CD4-positive, alpha-beta T cell treated with Interleukin-12 subunit alpha and Interleukin-12 subunit beta, for 1 hour (primary cell): ENCODE results near the gene GTF2H4.
"Not testable (repeated sequence)": the region's sequence is repeated elsewhere in the genome, so short reads cannot be mapped to it uniquely, and the experiment has no call there.

ENCODE experiments used
- DNase-seq: peaks from one replicate; pipeline ENCODE4 v3.0.0-alpha.2; 2020

Gene GTF2H4

GRCh38 chr6:30907758-30908591, at the start of gene GTF2H4:
TSS of gene GTF2H4 (plus strand) at chr6:30908207.
- peak; percentile 95 for DNase-seq

GRCh38 chr6:30859726-30860125, 48.3 kb upstream of the GTF2H4 start:
- not testable (repeated sequence) for DNase-seq

DNA sequence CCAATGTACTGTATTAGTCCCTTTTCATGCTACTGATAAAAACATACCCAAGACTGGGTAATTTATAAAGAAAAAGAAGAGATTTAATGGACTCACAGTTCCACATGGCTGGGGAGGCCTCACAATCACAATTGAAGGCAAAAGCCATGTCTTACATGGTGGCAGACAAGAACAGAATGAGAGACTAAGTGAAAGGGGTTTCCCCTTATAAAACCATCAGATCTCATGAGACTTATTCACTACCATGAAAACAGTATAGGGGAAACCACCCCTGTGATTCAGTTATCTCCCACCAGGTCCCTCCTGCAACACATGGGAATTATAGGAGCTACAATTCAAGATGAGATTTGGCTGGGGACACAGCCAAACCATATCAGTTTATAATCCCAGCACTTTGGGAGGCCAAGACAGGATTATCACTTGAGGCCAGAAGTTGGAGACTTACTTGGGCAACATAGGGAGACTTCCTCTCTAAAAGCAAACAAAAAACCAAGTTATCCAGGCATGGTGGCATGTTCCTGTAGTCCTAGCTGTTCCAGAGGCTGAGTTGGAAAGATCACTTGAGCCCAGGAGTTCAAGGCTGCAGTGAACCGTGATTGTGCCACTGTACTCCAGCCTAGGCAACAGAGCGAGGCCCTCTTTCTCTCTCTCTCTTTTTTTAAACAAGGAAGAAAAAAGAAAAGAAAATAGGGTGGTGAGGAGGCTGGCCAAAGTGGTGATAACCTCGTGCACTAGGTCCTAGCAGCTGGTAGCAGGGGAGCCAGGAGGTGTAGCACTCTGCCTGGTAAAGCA, 46.6 kb upstream of the GTF2H4 start:
- DNase-seq = no peak

DNA sequence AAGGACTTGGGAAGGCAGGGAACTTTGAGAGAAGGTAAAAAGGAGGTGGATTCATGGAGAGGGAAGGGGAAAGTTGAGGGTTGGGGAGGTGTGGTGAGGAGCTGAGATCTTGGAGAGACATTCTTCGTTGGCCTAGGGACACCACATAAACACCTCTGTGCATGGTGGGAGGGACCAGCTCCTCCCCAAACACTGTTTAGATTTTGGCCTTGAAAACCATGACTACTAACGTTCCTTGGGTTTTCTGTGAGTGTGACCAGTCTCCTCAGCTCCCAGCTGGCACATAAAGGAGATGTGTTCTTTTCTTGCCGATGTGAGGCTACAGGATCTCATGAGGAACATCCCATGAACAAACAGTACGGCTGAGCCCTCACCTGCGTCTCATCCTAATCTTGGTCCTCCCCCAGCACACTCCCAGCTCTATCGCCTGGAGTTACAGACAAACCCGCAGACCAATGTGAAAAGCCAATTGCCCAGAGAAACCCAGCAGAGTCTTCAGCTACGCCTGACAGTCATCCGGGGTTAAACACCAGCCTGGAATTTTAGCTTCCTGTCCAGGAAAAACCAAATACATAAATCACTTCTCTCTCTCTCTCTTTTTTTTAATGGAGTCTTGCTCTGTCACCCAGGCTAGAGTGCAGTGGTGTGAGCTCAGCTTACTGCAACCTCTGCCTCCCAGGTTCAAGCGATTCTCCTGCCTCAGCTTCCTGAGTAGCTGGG, 45.7 kb upstream of the GTF2H4 start:
- DNase-seq = no peak

DNA sequence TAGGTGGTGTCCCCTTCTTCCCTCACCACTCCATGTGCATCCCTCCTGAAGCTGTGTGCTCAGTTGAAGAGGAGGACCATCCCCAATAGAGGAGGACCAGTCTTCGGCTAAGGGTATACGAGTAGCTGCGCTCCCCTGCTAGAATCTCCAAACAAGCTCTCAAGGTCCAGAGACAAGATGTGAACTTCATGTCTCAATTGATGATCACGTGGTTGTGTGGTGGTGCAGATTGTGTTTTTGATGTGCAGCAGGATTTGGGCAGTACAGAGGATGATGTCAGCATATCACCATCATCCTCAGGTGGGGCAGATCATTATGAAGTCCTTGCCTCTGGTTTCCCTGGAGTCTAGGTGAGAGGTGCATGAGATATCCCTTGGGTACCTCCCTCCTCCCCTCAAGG, 43.7 kb upstream of the GTF2H4 start:
- no peak for DNase-seq

GRCh38 chr6:30869241-30869749, 38.7 kb upstream of the GTF2H4 start:
- DNase-seq = not testable (repeated sequence)

- no peak for DNase-seq
Measured at GRCh38 chr6:30870546-30870945, 37.5 kb upstream of the GTF2H4 start.

DNA sequence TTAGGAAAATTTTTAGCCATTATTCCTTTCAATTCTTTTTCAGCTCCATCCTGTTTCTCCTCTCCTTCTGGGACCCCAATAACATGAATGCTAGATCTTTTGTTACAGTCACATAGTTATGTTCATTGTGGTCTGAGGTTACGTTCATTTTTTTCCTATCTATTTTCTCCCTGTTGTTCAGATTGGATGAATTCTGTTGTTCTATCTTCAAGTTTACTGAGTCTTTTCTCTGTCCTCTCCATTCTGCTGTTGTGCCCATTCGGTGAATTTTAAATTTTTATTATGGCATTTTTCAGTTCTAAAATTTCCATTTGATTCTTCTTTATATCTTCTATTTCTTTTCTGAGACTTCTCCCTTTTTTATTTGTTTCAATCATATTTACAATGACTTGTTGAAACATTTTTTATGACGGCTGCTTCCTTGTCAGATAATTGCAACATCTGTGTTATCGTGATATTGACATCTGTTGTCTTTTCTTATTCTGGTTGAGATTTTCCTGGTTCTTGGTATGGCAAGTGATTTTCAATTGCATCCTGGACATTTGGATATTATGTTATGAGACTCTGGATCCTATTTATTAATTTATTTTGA, 36.3 kb upstream of the GTF2H4 start:
- DNase-seq = no peak

GRCh38 chr6:30873137-30873640, 34.8 kb upstream of the GTF2H4 start:
- no peak for DNase-seq

GRCh38 chr6:30873795-30874194, 34.2 kb upstream of the GTF2H4 start:
- DNase-seq = not testable (repeated sequence)

DNA sequence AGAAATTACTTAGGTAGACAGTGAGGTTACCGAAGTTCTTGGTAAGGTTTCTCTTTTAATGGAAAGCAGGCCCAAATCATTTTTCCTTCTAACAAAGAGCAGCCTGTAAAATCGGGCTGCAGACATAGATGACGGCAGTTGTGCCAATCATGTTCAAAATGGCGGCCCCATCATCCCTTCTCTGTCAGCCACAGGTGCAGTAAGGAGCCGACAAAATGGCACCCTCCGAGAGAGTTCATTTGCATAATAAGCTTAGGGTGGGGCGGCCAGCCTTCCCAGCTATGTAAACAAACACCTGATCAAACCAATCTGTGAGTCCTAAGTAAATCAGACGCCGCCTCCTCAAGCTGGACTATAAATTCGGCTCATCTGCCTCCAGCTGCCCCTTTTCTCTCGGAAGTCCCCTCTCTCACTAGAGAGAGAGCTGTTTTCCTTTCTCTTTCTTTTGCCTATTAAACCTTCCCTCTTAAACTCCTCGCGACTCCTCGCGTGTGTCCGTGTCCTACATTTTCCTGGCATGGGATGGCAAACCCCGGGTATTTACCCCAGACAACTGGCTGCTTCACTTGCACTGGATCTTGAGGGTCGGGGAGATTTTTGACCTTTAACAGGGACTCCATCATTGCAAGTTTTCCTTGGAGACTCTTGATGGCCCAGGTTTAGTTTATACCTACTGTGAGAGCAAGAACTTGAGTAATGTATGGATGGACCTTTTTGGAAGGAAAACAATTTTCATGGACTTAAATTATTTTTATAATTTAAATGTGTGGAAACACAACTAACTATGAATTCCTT, 32.6 kb upstream of the GTF2H4 start:
- no peak for DNase-seq

- DNase-seq = no peak
Measured at GRCh38 chr6:30876039-30876730, 31.8 kb upstream of the GTF2H4 start.

- peak; percentile 79 for DNase-seq
Measured at GRCh38 chr6:30877419-30878262, 30.4 kb upstream of the GTF2H4 start.

DNA sequence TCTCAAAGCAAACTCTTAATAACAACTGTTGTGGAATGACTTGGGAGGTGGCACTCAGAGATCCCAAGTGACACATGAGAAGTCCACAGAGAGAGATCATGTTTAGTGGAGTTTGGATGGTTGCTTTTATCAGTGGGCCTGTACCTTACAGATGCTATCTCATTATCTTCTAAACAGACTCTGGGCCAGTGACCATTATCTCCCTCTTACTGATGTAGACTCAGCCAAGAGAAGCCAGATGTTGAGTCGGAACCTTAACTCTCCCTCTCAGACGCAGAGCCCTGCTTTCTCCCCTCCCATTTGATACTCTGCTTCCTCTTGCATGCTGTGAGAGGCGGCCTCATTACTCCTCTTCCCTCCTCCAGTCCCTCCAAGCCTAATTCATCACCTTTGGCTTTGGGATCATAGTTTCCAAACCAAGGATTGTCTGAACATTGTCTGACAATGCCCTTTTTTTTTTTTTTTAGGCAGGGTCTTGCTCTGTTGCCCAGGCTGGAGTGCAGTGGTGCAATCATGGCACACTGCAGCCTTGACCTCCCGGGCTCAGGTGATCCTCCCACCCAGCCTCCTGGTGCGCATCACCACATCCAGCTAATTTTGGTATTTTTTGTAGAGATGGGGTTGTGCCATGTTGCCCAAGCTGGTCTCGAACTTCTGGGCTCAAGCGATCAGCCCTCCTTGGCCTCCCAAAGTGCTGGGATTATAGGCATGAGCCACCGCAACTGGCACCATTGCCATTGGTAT, 28.2 kb upstream of the GTF2H4 start:
- DNase-seq = no peak

DNA sequence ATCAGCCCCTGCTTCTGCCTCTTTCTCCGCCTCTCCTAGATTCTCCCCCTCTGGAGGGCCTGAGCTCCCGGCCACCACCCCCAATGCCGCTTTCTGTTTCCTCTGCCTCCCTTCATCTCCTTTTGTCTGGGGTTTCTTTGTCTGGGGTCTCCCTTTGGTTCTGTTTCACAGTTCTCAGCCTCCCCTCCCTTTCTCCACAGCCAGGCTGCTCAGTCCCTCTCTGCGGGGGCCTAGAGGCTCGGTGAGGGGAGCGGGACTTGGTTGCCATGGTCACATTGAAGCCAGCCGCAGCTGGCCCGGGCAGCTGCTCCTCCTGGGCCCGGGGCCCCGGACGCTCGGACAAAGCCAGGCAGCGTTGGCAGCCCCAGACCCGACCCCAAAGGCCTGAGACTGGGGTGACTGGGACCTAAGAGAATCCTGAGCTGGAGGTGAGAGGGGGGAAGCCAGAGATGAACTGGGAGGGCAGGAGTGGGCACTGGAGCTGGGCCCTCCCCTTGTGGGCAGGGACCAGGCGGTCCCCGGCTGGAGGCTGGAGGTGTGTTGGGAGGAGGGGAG, 27.2 kb upstream of the GTF2H4 start:
- DNase-seq = no peak

DNA sequence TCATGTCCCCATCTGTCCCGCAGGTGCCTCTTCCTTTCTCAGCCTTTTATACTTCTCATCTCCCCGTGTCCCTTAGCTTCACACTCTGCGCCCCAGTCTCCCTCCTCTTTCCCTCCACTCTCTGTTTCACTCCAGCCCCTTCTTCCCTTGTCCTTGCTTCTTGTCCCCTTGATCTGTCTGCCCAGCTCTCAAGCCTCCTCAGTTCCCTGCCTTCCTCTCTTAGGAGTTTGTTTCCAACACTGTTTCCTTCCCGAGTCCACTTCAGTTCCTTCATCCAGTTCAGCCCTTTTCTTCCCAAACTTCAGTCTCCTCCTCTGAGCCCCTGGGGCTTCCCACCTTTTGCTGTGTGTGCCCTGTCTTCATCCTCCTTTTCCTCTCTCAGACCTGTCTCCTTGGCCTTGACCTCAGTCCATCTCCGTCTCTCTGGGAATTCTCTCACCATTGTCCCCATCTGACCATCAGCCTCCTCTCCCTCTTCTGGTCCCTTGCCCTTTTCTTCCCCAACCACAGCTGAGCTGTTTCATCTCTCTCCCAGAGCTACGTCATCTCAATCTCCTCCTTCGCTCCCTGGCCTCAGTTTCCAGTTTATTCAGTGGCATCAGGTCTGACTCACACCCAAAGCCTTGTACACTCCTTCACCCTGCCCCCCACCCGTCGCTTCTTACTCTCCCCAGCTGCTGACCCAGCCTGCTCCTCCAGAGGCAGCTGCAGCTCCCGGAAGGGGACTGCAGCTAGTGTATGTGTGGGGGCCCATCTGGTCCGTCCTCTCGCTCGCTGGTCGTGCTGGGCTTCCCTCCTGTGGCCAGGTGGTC, 26.4 kb upstream of the GTF2H4 start:
- no peak for DNase-seq

DNA sequence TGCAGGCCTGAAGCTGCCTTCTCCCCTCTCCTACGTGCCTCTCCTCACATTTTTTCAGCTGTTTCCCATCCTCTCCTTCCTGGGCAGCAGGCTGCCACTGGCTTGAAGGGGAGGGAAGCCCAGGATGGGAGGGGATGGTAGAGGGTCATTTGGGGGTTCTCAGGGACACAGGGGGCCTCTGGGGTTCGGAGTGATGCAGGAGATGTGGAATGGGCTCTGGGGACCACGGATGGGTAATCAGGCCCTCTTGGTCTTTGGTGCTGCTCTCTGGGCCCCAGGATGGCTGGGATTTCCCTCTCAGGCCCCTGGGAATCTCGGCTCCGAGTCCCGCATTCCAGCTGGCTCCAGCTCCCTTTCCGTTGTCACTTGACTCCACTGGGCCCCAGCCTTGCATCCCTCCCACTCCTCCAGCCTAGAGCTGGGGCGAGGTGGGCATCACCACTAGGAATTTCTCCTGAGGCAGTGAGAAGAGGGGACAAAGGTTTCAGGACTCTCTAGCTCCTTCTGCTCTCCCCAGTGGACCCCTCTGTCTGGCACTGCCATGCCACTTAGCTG, 25.7 kb upstream of the GTF2H4 start:
- no peak for DNase-seq
